HepG2 (cell line): ENCODE data around the gene TRNP1. TPM values are rescaled to one million over a fixed set of nuclear protein-coding genes. Genes with fewer than 3 reads are reported as not detected.

Experiments used
- ASH2L ChIP-seq: fragments of 300-600, 200-600 bp; sonication (generic); IDR thresholded peaks from 2 replicates; pipeline ENCODE4 v1.7.0; 2017; ENCODE audit warnings: low read depth, mild to moderate bottlenecking, moderate library complexity, mixed read lengths, low read length; ENCODE audit not compliant: insufficient read length
- ATF1 ChIP-seq: IDR thresholded peaks from 2 replicates; pipeline ENCODE4 v1.6.1; 2016; ENCODE audit warnings: mild to moderate bottlenecking, control low read depth
- FOXK1 ChIP-seq: sonication (generic); formaldehyde crosslinking; IDR thresholded peaks from 2 replicates; pipeline ENCODE4 v1.4.0; 2020; ENCODE audit warnings: low read depth, missing genetic modification reagents, borderline replicate concordance
- GABPA ChIP-seq, 2 experiments: IDR thresholded peaks; 2 replicates each; pipeline ENCODE4 v1.6.1; 2011 to 2016; ENCODE audit warnings: low read depth in 2 of 2, low read length in 1 of 2, missing biosample characterization in 1 of 2, missing genetic modification characterization in 1 of 2
- HCFC1 ChIP-seq: fragments of 150-350 bp; IDR thresholded peaks from 2 replicates; pipeline ENCODE4 v1.6.1; 2014; ENCODE audit warnings: low read depth, low read length
- KAT8 ChIP-seq: IDR thresholded peaks from 2 replicates; pipeline ENCODE4 v1.6.1; 2016; ENCODE audit warnings: missing genetic modification reagents, missing compliant biosample characterization
- MAZ ChIP-seq, 2 experiments: sonication (generic) in 1 of 2; formaldehyde crosslinking in 1 of 2; IDR thresholded peaks; 2 replicates each; pipeline versions ENCODE4 v1.5.0 to v1.6.1; 2012 to 2020; ENCODE audit warnings: low read depth in 2 of 2, mild to moderate bottlenecking in 2 of 2, borderline replicate concordance in 1 of 2, improper control_type of control experiment in 1 of 2, low read length in 1 of 2, missing genetic modification reagents in 1 of 2, moderate library complexity in 1 of 2
- MTA1 ChIP-seq: sonication (generic); formaldehyde crosslinking; IDR thresholded peaks from 2 replicates; pipeline ENCODE4 v1.4.0; 2020; ENCODE audit warnings: missing genetic modification reagents, mild to moderate bottlenecking, borderline replicate concordance
- NCOA5 ChIP-seq: sonication (generic); formaldehyde crosslinking; IDR thresholded peaks from 2 replicates; pipeline ENCODE4 v1.4.0; 2020; ENCODE audit warnings: missing genetic modification reagents
- NFE2L2 ChIP-seq: fragments of 150-350 bp; IDR thresholded peaks from 2 replicates; pipeline ENCODE4 v1.6.1; 2014; ENCODE audit warnings: low read length
- RBFOX2 ChIP-seq: fragments of 200-400 bp; formaldehyde crosslinking; IDR thresholded peaks from 2 replicates; pipeline ENCODE4 v1.6.1; 2017; ENCODE audit warnings: low read depth, mild to moderate bottlenecking, low read length
- ZNF792 ChIP-seq: IDR thresholded peaks from 2 replicates; pipeline ENCODE4 v1.6.1; 2016
- polyA plus RNA-seq, 8 experiments: library from polyadenylated mRNA; depleted of rRNA in 3 of 8; stranded (reverse) in 7 of 8; unstranded in 1 of 8; fragments of >200 nt; fragmentation: Illumina TruSeq in 4 of 8; extraction: Trizol in 4 of 8; gene quantifications; 2 replicates each; pipeline versions ENCODE4 v1.2.1 to v1.2.3, GENCODE V29; 2011 to 2016; ENCODE audit warnings: low read depth in 4 of 8, missing spikeins in 1 of 8, mixed read lengths in 1 of 8; ENCODE audit not compliant: insufficient read depth in 1 of 8
- total RNA-seq, 5 experiments: library from RNA; depleted of rRNA; stranded (reverse); fragments of >200 nt; fragmentation: Illumina TruSeq; extraction: Trizol; gene quantifications; 2 replicates each; pipeline ENCODE4 v1.2.3, GENCODE V29; 2016; ENCODE audit warnings: low read depth in 1 of 5
- TF ChIP-seq, protein P1 (sequence below): IDR thresholded peaks from 2 replicates; pipeline ENCODE4 v1.6.1; 2016; ENCODE audit warnings: control low read depth
- TF ChIP-seq, protein P2 (sequence below): sonication (generic); formaldehyde crosslinking; IDR thresholded peaks from 2 replicates; pipeline ENCODE4 v1.5.1; 2020; ENCODE audit warnings: missing genetic modification reagents, mild to moderate bottlenecking, borderline replicate concordance
- TF ChIP-seq, protein P3 (sequence below): IDR thresholded peaks from 2 replicates; pipeline ENCODE4 v1.6.1; 2012; ENCODE audit warnings: inconsistent platforms
- TF ChIP-seq, protein P4 (sequence below): IDR thresholded peaks from 2 replicates; pipeline ENCODE4 v1.6.1; 2016; ENCODE audit warnings: low read depth, control low read depth
- TF ChIP-seq, protein P5 (sequence below): sonication (generic); formaldehyde crosslinking; IDR thresholded peaks from 2 replicates; pipeline ENCODE4 v1.5.0; 2020; ENCODE audit warnings: missing genetic modification reagents
- TF ChIP-seq, protein P6 (sequence below), 2 experiments: sonication (generic) in 1 of 2; formaldehyde crosslinking in 1 of 2; IDR thresholded peaks; 2 replicates each; pipeline versions ENCODE4 v1.4.0 to v1.6.1; 2018 to 2020; ENCODE audit warnings: missing genetic modification reagents in 2 of 2, borderline replicate concordance in 1 of 2, low read depth in 1 of 2, mild to moderate bottlenecking in 1 of 2, missing biosample characterization in 1 of 2
- TF ChIP-seq, protein P7 (sequence below): sonication (generic); formaldehyde crosslinking; IDR thresholded peaks from 2 replicates; pipeline ENCODE4 v1.4.0; 2020; ENCODE audit warnings: missing genetic modification reagents, low read depth, mild to moderate bottlenecking, borderline replicate concordance

Gene TRNP1
- total and polyA plus RNA-seq, 2 of the 13 experiments (the other 11 are each of a cell fraction or from before 2014, with no cell fraction given), result 42.0 to 158 TPM

DNA sequence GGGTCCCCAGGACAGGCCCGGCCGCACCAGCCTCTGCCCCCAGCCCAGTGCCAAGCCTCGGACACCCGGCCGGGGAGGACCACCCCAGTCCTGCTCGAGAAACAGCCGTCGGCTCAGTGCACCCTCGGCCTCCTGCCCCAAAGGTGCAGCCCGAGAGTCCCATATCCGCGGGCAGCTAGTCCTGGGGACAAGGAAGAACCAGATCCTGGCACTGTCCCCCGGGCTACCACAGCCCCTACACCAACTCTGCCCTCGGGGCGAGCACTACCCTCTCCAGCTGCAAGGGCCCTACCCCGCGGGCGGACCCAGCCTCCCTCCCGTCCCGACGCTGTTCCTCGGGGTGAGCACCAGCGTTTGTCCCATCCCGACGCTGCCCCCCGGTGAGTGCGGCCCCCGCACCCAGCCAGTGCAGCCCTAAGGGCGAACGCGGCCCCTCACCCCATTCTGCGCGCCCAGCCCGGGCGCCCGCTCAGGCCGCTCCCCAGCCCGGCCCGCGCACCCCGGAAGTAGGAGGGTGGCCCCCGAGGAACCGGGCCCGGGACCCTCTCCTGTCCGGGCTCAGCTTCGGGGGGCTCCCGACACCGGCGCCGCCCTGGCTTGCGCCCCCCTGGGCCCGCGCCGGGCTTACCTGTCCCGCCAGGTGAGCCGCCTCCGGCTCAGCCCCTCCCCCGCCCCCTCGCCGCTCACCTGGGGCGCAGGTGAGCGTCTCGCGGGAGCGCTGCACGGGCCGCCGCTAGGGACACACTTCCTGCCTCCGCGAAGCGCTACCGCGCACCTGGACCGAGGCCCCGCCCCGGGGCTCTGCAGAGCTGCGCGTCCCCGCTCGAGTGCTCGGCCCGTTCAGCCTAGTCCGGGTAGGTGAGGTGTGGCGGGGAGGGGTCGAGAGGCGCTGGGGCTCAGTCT, 33.5 kb upstream of the TRNP1 start, which contains the start of gene KDF1 (continued):
- peak; percentile 22; the same call in 1 of the 2 replicates for TF ChIP-seq GABPA (IDR thresholded peaks at IDR 0.05; ENCODE audit: low read depth, low read length)
- TF ChIP-seq GABPA (CRISPR knock-in tag; IDR thresholded peaks at IDR 0.05; ENCODE audit: low read depth), result no peak
- TF ChIP-seq, protein P1, sequence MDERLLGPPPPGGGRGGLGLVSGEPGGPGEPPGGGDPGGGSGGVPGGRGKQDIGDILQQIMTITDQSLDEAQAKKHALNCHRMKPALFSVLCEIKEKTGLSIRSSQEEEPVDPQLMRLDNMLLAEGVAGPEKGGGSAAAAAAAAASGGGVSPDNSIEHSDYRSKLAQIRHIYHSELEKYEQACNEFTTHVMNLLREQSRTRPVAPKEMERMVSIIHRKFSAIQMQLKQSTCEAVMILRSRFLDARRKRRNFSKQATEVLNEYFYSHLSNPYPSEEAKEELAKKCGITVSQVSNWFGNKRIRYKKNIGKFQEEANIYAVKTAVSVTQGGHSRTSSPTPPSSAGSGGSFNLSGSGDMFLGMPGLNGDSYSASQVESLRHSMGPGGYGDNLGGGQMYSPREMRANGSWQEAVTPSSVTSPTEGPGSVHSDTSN (CRISPR knock-in tag), result no peak
- TF ChIP-seq, protein P2, sequence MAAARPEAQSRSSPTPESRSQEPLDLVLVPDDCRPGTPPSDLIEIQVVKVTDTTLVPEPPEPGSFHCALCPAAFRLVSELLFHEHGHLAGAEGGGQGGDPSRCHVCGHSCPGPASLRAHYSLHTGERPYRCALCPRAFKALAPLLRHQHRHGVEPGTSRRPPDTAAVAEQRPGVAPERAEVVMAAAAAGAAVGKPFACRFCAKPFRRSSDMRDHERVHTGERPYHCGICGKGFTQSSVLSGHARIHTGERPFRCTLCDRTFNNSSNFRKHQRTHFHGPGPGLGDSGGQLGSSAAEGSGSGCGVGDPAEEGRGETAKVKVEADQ (CRISPR knock-in tag), result 0 out of 2 replicates have a peak, but pooled peaks have one; percentile 31
- peak; percentile 73 for TF ChIP-seq RBFOX2
- TF ChIP-seq ATF1, result no peak
- TF ChIP-seq, protein P3, sequence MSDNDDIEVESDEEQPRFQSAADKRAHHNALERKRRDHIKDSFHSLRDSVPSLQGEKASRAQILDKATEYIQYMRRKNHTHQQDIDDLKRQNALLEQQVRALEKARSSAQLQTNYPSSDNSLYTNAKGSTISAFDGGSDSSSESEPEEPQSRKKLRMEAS, result peak; percentile 63; the same call in 1 of the 2 replicates
- TF ChIP-seq, protein P4, sequence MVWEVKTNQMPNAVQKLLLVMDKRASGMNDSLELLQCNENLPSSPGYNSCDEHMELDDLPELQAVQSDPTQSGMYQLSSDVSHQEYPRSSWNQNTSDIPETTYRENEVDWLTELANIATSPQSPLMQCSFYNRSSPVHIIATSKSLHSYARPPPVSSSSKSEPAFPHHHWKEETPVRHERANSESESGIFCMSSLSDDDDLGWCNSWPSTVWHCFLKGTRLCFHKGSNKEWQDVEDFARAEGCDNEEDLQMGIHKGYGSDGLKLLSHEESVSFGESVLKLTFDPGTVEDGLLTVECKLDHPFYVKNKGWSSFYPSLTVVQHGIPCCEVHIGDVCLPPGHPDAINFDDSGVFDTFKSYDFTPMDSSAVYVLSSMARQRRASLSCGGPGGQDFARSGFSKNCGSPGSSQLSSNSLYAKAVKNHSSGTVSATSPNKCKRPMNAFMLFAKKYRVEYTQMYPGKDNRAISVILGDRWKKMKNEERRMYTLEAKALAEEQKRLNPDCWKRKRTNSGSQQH (CRISPR knock-in tag), result peak; percentile 23; the same call in 1 of the 2 replicates
- TF ChIP-seq, protein P5, sequence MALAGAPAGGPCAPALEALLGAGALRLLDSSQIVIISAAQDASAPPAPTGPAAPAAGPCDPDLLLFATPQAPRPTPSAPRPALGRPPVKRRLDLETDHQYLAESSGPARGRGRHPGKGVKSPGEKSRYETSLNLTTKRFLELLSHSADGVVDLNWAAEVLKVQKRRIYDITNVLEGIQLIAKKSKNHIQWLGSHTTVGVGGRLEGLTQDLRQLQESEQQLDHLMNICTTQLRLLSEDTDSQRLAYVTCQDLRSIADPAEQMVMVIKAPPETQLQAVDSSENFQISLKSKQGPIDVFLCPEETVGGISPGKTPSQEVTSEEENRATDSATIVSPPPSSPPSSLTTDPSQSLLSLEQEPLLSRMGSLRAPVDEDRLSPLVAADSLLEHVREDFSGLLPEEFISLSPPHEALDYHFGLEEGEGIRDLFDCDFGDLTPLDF (CRISPR knock-in tag), result 0 out of 2 replicates have a peak, but pooled peaks have one; percentile 23
- TF ChIP-seq ZNF792, result no peak
- TF ChIP-seq FOXK1 (CRISPR knock-in tag), result 0 out of 2 replicates have a peak, but pooled peaks have one; percentile 29
- TF ChIP-seq NCOA5, result no peak
- no peak for TF ChIP-seq NFE2L2
- peak; percentile 20; the same call in 1 of the 2 replicates for TF ChIP-seq HCFC1
- TF ChIP-seq ASH2L, result peak; percentile 54
- TF ChIP-seq, protein P6, sequence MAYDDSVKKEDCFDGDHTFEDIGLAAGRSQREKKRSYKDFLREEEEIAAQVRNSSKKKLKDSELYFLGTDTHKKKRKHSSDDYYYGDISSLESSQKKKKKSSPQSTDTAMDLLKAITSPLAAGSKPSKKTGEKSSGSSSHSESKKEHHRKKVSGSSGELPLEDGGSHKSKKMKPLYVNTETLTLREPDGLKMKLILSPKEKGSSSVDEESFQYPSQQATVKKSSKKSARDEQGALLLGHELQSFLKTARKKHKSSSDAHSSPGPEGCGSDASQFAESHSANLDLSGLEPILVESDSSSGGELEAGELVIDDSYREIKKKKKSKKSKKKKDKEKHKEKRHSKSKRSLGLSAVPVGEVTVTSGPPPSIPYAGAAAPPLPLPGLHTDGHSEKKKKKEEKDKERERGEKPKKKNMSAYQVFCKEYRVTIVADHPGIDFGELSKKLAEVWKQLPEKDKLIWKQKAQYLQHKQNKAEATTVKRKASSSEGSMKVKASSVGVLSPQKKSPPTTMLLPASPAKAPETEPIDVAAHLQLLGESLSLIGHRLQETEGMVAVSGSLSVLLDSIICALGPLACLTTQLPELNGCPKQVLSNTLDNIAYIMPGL (CRISPR knock-in tag; IDR thresholded peaks at IDR 0.05; ENCODE audit: borderline replicate concordance in 1 of 2, low read depth in 1 of 2), result peak; percentile 75 to 86; a peak in 3 of 4 replicates
- TF ChIP-seq MAZ (IDR thresholded peaks at IDR 0.05; ENCODE audit: borderline replicate concordance, low read depth, low read length), result no peak
- peak; percentile 90 for TF ChIP-seq MAZ (CRISPR knock-in tag; IDR thresholded peaks at IDR 0.05; ENCODE audit: low read depth)
- TF ChIP-seq KAT8 (CRISPR knock-in tag), result peak; percentile 70
- peak; percentile 94; the same call in 1 of the 2 replicates for TF ChIP-seq MTA1 (CRISPR knock-in tag)
- TF ChIP-seq, protein P7, sequence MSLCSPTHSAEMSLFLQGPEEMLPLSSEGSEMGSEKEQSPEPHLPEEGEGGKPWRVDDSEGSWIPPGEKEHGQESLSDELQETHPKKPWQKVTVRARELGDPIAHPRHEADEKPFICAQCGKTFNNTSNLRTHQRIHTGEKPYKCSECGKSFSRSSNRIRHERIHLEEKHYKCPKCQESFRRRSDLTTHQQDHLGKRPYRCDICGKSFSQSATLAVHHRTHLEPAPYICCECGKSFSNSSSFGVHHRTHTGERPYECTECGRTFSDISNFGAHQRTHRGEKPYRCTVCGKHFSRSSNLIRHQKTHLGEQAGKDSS (CRISPR knock-in tag), result peak; percentile 95
